SU-DHL-6 (cell line): Measurements from ENCODE around the gene SLC11A2.

Source experiments
- H2AFZ ChIP-seq: fragments of 200-600 bp; sonication (generic); 2 replicates; pipeline ENCODE4 v1.6.1; 2014; ENCODE audit warnings: low read depth, mild to moderate bottlenecking, moderate library complexity, mixed read lengths, antibody characterized with exemption, low read length; ENCODE audit not compliant: severe bottlenecking
- H3F3A ChIP-seq: fragments of 200-600 bp; shearing (Covaris generic); 2 replicates; pipeline ENCODE4 v1.6.0; 2016; ENCODE audit warnings: antibody characterized with exemption, mild to moderate bottlenecking; ENCODE audit not compliant: insufficient read depth
- H3K27ac ChIP-seq: fragments of 200-600 bp; sonication (generic); 2 replicates; pipeline ENCODE4 v1.5.1; 2016; ENCODE audit warnings: low read depth, mild to moderate bottlenecking, low read length, moderate library complexity, mixed read lengths
- H3K27me3 ChIP-seq: fragments of 200-600 bp; sonication (generic), shearing (Covaris generic); 2 replicates; pipeline ENCODE4 v1.6.0; 2014; ENCODE audit warnings: mild to moderate bottlenecking, low read length
- H3K36me3 ChIP-seq: fragments of 200-600 bp; sonication (generic); 2 replicates; pipeline ENCODE4 v1.6.1; 2014; ENCODE audit warnings: mild to moderate bottlenecking, low read length, mixed read lengths
- H3K4me2 ChIP-seq: fragments of 300-600, 200-600 bp; shearing (Covaris generic), sonication (generic); 2 replicates; pipeline ENCODE4 v1.6.0; 2014; ENCODE audit warnings: low read length, low read depth, mild to moderate bottlenecking; ENCODE audit not compliant: poor library complexity, severe bottlenecking
- H3K4me3 ChIP-seq: fragments of 200-600 bp; sonication (generic); 2 replicates; pipeline ENCODE4 v1.5.1; 2014; ENCODE audit warnings: antibody characterized with exemption, low read length, mild to moderate bottlenecking, mixed read lengths; ENCODE audit not compliant: insufficient read depth, poor library complexity, severe bottlenecking
- H3K79me2 ChIP-seq: fragments of 200-600 bp; sonication (generic); 2 replicates; pipeline ENCODE4 v1.6.1; 2014; ENCODE audit warnings: mild to moderate bottlenecking, low read length, moderate library complexity; ENCODE audit not compliant: insufficient read depth
- H3K9ac ChIP-seq: fragments of 200-600 bp; sonication (generic); 2 replicates; pipeline ENCODE4 v1.7.0; 2014; ENCODE audit warnings: mild to moderate bottlenecking, low read length
- H3K9me2 ChIP-seq: fragments of 200-600 bp; sonication (generic); replicated peaks from 2 replicates; pipeline ENCODE4 v1.6.1; 2014; ENCODE audit warnings: low read length; ENCODE audit not compliant: insufficient read depth
- H3K9me3 ChIP-seq: fragments of 200-600 bp; sonication (generic); 2 replicates; pipeline ENCODE4 v1.6.1; 2014; ENCODE audit warnings: low read length, mixed read lengths; ENCODE audit not compliant: insufficient read depth
- H4K20me1 ChIP-seq: fragments of 200-600 bp; sonication (generic); 2 replicates; pipeline ENCODE4 v1.6.1; 2014; ENCODE audit warnings: low read depth, mild to moderate bottlenecking, antibody characterized with exemption, low read length, moderate library complexity, mixed read lengths
- CTCF ChIP-seq: fragments of 200-600 bp; sonication (generic); IDR thresholded peaks from one replicate; pipeline ENCODE4 v1.5.1; 2017; ENCODE audit warnings: antibody characterized with exemption, mild to moderate bottlenecking, low read length, moderate library complexity; ENCODE audit not compliant: insufficient read depth, poor library complexity, severe bottlenecking
- EZH2phosphoT487 ChIP-seq: fragments of 200-600 bp; sonication (generic), shearing (Covaris generic); conservative IDR thresholded peaks from 2 replicates; pipeline ENCODE4 v1.6.1; 2018; ENCODE audit warnings: mild to moderate bottlenecking, antibody characterized with exemption, low read length, moderate library complexity, mixed read lengths

The SLC11A2 gene

GRCh38 chr12:51013441-51013840 is 12.7 kb downstream of the SLC11A2 start:
- Histone ChIP-seq H3K27ac (no peak overlapping the region), H3F3A (no peaks in the 10 kb centered on the region), H4K20me1 (no peaks in the 10 kb centered on the region), H3K9me2 (no peaks in the 10 kb centered on the region), H3K27me3 (no peaks in the 10 kb centered on the region), H3K36me3 (no peaks in the 10 kb centered on the region), H2AFZ (no peak overlapping the region), H3K9me3 (no peaks in the 10 kb centered on the region), H3K4me3 (no peak overlapping the region), H3K79me2 (peaks cover 41% of the 10 kb centered on the region), H3K4me2 (no peak overlapping the region), H3K9ac (no peak overlapping the region)
- no peak for TF ChIP-seq EZH2phosphoT487
- TF ChIP-seq CTCF, result no peak

- Histone ChIP-seq H2AFZ (no peak overlapping the region), H3K79me2 (peaks cover 35% of the 10 kb centered on the region), H3K27me3 (no peaks in the 10 kb centered on the region), H3K9ac (no peak overlapping the region), H3K4me2 (no peak overlapping the region), H4K20me1 (no peaks in the 10 kb centered on the region), H3K4me3 (no peak overlapping the region), H3K9me3 (no peaks in the 10 kb centered on the region), H3K36me3 (no peaks in the 10 kb centered on the region), H3K27ac (no peak overlapping the region), H3K9me2 (no peaks in the 10 kb centered on the region), H3F3A (no peaks in the 10 kb centered on the region)
- no peak for TF ChIP-seq CTCF
- TF ChIP-seq EZH2phosphoT487, result no peak
These were observed 13.5 kb downstream of the SLC11A2 start for GRCh38 chr12:51012570-51013236.

- H3K9ac ChIP-seq, result no peak overlapping the region
- no peaks in the 10 kb centered on the region for H3F3A ChIP-seq
- H3K79me2 ChIP-seq, result peaks cover 29% of the 10 kb centered on the region; the same call in 1 of the 2 replicates
- H3K4me3 ChIP-seq, result no peak overlapping the region
- H4K20me1 ChIP-seq, result no peaks in the 10 kb centered on the region
- H3K9me2 ChIP-seq, result no peaks in the 10 kb centered on the region
- H3K4me2 ChIP-seq, result no peak overlapping the region
- H3K9me3 ChIP-seq, result no peaks in the 10 kb centered on the region
- H3K27me3 ChIP-seq, result no peaks in the 10 kb centered on the region
- no peak overlapping the region for H2AFZ ChIP-seq
- no peaks in the 10 kb centered on the region for H3K36me3 ChIP-seq
- H3K27ac ChIP-seq, result no peak overlapping the region
- TF ChIP-seq CTCF, result no peak
- no peak for TF ChIP-seq EZH2phosphoT487
These were observed 14.2 kb downstream of the SLC11A2 start for GRCh38 chr12:51011955-51012354.
